ENCODE measurements around the gene ZBTB7A.

ZBTB7A gene

GRCh38 chr19:4007021-4007835 is 59.5 kb downstream of the ZBTB7A start, which contains the start of gene PIAS4 (continued):
- TF ChIP-seq ZNF37A (tag by site-specific recombination; IDR thresholded peaks at IDR 0.05) (no peak), ZNF202 (tag by site-specific recombination; IDR thresholded peaks at IDR 0.05; ENCODE audit: borderline replicate concordance) (no peak), PRDM4 (tag by site-specific recombination; IDR thresholded peaks at IDR 0.05) (peak; percentile 23; the same call in 1 of the 2 replicates), ZBTB48 (tag by site-specific recombination; IDR thresholded peaks at IDR 0.05) (peak; percentile 75; the same call in 1 of the 2 replicates), KLF9 (tag by site-specific recombination; IDR thresholded peaks at IDR 0.05; ENCODE audit: low read depth) (peak; percentile 93), ZNF558 (tag by site-specific recombination; IDR thresholded peaks at IDR 0.05) (no peak), ZNF660 (tag by site-specific recombination; IDR thresholded peaks at IDR 0.05) (0 out of 2 replicates have a peak, but pooled peaks have one; percentile 18), ZNF521 (tag by site-specific recombination; IDR thresholded peaks at IDR 0.05) (no peak), KLF10 (tag by site-specific recombination; IDR thresholded peaks at IDR 0.05) (peak; percentile 80), GLI2 (tag by site-specific recombination; IDR thresholded peaks at IDR 0.05; ENCODE audit: borderline replicate concordance, low read depth) (no peak), ZNF585B (tag by site-specific recombination; IDR thresholded peaks at IDR 0.05) (no peak), ZNF394 (tag by site-specific recombination; IDR thresholded peaks at IDR 0.05; ENCODE audit: borderline replicate concordance) (no peak), ZNF473 (tag by site-specific recombination; IDR thresholded peaks at IDR 0.05) (no peak), ZNF175 (tag by site-specific recombination; IDR thresholded peaks at IDR 0.05) (no peak), ZNF629 (tag by site-specific recombination; IDR thresholded peaks at IDR 0.05) (0 out of 2 replicates have a peak, but pooled peaks have one; percentile 31), MEIS1 (CRISPR knock-in tag; IDR thresholded peaks at IDR 0.05; ENCODE audit: borderline replicate concordance) (no peak)
- TF ChIP-seq, protein P1, sequence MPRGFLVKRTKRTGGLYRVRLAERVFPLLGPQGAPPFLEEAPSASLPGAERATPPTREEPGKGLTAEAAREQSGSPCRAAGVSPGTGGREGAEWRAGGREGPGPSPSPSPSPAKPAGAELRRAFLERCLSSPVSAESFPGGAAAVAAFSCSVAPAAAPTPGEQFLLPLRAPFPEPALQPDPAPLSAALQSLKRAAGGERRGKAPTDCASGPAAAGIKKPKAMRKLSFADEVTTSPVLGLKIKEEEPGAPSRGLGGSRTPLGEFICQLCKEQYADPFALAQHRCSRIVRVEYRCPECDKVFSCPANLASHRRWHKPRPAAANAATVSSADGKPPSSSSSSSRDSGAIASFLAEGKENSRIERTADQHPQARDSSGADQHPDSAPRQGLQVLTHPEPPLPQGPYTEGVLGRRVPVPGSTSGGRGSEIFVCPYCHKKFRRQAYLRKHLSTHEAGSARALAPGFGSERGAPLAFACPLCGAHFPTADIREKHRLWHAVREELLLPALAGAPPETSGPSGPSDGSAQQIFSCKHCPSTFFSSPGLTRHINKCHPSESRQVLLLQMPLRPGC (tag by site-specific recombination; IDR thresholded peaks at IDR 0.05): peak; percentile 48; the same call in 1 of the 2 replicates
- TF ChIP-seq, protein P2, sequence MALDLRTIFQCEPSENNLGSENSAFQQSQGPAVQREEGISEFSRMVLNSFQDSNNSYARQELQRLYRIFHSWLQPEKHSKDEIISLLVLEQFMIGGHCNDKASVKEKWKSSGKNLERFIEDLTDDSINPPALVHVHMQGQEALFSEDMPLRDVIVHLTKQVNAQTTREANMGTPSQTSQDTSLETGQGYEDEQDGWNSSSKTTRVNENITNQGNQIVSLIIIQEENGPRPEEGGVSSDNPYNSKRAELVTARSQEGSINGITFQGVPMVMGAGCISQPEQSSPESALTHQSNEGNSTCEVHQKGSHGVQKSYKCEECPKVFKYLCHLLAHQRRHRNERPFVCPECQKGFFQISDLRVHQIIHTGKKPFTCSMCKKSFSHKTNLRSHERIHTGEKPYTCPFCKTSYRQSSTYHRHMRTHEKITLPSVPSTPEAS (tag by site-specific recombination; IDR thresholded peaks at IDR 0.05): no peak
- TF ChIP-seq, protein P3, sequence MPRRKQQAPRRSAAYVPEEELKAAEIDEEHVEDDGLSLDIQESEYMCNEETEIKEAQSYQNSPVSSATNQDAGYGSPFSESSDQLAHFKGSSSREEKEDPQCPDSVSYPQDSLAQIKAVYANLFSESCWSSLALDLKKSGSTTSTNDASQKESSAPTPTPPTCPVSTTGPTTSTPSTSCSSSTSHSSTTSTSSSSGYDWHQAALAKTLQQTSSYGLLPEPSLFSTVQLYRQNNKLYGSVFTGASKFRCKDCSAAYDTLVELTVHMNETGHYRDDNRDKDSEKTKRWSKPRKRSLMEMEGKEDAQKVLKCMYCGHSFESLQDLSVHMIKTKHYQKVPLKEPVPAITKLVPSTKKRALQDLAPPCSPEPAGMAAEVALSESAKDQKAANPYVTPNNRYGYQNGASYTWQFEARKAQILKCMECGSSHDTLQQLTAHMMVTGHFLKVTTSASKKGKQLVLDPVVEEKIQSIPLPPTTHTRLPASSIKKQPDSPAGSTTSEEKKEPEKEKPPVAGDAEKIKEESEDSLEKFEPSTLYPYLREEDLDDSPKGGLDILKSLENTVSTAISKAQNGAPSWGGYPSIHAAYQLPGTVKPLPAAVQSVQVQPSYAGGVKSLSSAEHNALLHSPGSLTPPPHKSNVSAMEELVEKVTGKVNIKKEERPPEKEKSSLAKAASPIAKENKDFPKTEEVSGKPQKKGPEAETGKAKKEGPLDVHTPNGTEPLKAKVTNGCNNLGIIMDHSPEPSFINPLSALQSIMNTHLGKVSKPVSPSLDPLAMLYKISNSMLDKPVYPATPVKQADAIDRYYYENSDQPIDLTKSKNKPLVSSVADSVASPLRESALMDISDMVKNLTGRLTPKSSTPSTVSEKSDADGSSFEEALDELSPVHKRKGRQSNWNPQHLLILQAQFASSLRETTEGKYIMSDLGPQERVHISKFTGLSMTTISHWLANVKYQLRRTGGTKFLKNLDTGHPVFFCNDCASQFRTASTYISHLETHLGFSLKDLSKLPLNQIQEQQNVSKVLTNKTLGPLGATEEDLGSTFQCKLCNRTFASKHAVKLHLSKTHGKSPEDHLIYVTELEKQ (tag by site-specific recombination; IDR thresholded peaks at IDR 0.05; ENCODE audit: borderline replicate concordance): no peak
- TF ChIP-seq, protein P4, sequence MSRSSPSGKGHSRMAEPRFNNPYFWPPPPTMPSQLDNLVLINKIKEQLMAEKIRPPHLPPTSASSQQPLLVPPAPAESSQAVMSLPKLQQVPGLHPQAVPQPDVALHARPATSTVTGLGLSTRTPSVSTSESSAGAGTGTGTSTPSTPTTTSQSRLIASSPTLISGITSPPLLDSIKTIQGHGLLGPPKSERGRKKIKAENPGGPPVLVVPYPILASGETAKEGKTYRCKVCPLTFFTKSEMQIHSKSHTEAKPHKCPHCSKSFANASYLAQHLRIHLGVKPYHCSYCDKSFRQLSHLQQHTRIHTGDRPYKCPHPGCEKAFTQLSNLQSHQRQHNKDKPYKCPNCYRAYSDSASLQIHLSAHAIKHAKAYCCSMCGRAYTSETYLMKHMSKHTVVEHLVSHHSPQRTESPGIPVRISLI (tag by site-specific recombination; IDR thresholded peaks at IDR 0.05): no peak
- TF ChIP-seq, protein P5, sequence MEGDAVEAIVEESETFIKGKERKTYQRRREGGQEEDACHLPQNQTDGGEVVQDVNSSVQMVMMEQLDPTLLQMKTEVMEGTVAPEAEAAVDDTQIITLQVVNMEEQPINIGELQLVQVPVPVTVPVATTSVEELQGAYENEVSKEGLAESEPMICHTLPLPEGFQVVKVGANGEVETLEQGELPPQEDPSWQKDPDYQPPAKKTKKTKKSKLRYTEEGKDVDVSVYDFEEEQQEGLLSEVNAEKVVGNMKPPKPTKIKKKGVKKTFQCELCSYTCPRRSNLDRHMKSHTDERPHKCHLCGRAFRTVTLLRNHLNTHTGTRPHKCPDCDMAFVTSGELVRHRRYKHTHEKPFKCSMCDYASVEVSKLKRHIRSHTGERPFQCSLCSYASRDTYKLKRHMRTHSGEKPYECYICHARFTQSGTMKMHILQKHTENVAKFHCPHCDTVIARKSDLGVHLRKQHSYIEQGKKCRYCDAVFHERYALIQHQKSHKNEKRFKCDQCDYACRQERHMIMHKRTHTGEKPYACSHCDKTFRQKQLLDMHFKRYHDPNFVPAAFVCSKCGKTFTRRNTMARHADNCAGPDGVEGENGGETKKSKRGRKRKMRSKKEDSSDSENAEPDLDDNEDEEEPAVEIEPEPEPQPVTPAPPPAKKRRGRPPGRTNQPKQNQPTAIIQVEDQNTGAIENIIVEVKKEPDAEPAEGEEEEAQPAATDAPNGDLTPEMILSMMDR (tag by site-specific recombination; IDR thresholded peaks at IDR 0.05): peak; percentile 85
- TF ChIP-seq, protein P6, sequence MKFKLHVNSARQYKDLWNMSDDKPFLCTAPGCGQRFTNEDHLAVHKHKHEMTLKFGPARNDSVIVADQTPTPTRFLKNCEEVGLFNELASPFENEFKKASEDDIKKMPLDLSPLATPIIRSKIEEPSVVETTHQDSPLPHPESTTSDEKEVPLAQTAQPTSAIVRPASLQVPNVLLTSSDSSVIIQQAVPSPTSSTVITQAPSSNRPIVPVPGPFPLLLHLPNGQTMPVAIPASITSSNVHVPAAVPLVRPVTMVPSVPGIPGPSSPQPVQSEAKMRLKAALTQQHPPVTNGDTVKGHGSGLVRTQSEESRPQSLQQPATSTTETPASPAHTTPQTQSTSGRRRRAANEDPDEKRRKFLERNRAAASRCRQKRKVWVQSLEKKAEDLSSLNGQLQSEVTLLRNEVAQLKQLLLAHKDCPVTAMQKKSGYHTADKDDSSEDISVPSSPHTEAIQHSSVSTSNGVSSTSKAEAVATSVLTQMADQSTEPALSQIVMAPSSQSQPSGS (tag by site-specific recombination; IDR thresholded peaks at IDR 0.05; ENCODE audit: low read depth): no peak
- TF ChIP-seq, protein P7, sequence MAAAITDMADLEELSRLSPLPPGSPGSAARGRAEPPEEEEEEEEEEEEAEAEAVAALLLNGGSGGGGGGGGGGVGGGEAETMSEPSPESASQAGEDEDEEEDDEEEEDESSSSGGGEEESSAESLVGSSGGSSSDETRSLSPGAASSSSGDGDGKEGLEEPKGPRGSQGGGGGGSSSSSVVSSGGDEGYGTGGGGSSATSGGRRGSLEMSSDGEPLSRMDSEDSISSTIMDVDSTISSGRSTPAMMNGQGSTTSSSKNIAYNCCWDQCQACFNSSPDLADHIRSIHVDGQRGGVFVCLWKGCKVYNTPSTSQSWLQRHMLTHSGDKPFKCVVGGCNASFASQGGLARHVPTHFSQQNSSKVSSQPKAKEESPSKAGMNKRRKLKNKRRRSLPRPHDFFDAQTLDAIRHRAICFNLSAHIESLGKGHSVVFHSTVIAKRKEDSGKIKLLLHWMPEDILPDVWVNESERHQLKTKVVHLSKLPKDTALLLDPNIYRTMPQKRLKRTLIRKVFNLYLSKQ (tag by site-specific recombination; IDR thresholded peaks at IDR 0.05; ENCODE audit: borderline replicate concordance): no peak

Measured in HEK293 (cell line).